ENCODE data around the gene SMG6.
"Not testable (repeated sequence)": the region's sequence is repeated elsewhere in the genome, so short reads cannot be mapped to it uniquely, and the experiment has no call there.

SMG6 gene

DNA sequence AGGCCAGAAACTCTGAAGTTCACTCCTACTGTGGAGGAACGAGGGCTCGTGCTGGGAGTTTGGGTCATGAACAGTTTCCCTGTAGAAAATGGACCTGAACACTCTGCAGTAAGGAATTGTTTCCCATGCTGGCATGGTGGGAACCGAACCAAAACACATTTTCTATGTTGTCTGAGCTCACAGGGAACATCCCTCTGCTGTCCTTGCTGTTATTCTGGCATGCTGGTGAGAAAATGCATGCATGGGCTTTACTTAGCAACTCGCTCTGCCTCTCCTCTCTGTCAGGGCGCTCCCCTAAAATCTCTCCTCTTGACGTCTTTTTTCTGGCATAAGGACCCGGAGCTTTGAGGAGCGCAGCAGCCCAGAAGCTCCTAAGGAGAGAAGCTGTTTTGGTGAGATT is 283.9 kb downstream of the SMG6 start:
- DNase-seq, result no peak

DNA sequence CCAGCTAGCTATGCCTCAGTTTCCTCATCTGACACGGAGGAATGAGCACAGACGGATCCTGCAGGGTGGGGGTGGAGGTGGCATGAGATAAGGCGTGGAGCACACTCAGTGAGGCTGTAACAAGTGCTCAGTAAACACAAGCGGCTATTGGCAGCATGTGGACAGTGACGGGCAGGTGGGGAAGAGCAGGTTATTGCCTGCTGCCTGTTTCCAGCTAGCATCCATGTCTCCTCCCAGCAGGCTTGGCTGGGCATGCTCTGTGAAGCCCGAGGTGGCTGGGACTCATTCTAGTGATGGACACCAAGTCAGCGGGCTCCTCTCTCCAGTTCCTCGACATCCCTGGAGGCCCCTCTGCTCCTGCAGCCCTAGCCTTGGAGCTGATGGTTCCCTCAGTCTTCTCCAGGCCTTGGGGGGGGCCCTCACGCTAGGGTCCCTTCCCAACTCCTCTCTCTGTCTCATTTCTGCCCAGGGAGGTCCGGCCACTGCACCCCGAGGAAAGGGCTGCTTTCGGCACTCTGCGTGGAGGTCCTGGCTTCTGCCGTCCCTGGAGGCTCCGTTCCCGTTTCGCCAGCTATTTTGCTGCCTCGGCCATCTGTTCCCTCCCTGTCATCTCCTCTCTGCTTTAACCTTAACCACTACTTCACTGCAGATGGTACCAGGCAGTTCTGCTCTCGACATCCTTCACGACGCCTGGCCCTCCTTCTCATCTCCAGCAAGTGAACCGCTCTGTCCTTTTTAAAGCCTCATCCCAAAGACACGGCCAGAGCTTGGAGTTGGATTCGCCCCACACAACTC is 284.7 kb downstream of the SMG6 start:
- DNase-seq, result no peak

DNA sequence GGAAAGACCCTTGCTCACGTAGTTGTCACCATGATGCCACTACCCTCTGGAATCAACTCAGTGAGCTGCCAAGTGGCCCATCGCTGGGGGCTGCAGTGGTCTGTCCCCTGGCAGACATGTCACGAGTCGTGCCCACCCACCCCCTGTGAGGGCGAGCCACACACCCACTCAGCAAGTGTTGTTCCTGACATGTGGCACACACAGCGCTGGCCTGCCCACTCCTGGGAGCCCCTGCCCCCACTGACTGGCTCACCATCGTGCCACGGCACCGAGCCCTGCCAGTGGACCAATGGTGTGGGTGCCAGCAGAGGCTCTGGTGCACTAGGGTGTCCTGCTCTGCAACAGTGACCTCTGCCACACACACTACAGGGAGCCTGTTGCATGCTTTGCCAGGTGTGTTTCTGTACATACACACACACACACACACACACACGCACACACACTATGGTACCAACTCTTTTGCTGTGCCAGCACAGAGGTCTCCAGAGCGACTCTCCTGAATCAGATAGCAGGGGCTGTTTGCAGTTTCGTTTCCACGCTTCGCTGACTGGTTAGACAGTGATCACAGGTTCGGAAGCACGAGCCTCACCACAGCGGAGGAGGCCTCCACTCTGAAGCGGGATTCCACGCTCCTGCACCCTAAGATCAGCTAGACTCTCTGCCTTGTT is 286.2 kb downstream of the SMG6 start:
- no peak for DNase-seq

DNA sequence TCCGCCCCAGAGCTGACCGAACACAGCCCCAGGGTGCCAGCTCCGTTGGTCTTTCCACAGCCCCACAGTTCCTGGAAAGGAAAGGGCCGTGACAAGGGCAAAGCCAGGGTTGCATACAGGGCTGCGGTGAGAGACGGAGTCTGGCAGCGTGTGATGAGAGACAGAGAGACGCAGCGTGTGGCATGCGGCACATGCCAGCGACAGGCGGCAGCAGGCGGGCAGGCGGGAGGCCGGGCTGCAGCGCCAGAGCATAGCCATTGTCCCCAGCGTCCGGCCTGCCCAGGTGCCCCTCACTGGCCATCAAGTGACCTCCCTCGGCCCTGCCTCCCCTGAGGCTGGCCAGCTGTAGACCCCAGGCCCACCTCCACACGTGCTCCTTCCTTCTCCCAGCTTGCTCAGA is 287.1 kb downstream of the SMG6 start:
- no peak for DNase-seq

GRCh38 chr17:2015314-2015713 is 288.3 kb downstream of the SMG6 start:
- DNase-seq, result no peak

GRCh38 chr17:2013994-2014317 is 289.6 kb downstream of the SMG6 start:
- DNase-seq, result no peak

GRCh38 chr17:2013220-2013993 is 290.2 kb downstream of the SMG6 start:
- not testable (repeated sequence) for DNase-seq

GRCh38 chr17:2012499-2012898 is 291.1 kb downstream of the SMG6 start:
- no peak for DNase-seq

DNA sequence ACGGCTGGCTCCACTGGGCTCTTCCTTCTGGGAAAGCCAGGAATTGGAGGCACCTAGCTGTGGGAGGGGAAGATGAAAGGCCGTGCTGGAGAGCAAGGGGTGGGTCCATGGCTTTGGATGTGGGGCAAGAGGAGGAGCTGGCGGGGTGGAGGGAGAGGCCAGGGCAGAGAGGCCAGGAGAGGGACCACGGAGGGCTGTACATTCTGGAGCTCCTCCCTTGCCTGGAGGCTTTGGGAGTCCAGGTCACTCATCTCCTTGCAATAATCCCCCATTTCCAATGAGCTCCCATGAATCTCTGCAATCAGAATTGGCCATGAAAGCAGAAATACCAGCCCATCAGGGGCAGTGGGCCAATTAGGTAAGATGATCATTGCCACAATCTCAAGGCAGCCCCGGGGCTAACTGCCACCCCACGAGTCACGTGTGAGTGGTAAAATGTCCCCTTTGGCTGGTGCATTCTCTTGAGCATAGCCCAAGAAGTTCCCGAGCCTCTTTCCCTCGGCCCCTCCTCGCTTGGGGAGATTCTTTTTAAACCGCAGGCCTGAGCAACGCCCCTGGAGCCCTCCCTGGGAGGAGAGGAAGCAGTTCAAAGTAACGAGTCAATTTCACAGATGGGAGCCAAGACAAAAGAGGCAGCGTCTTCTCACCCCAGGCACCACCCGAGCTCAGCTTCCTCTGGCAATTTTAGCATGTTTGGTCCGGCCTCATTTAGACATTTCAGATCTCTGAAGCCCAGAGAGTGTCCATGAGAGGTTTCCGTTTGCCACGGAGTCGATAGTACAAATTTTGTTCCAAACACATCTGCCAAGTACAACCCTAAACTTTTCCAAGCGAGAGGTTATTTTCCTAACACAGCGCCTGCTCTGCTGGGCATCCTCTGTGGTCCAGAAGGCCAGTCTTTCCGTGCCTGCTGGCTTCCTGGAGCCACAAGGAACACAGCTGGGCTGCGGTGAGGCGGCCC is 291.9 kb downstream of the SMG6 start:
- DNase-seq, result no peak
